HepG2 (cell line): ENCODE measurements around the gene BABAM1. TPM values are rescaled to one million over a fixed set of nuclear protein-coding genes. Genes with fewer than 3 reads are reported as not detected.

Experiments
- ASH2L ChIP-seq: fragments of 300-600, 200-600 bp; sonication (generic); IDR thresholded peaks from 2 replicates; pipeline ENCODE4 v1.7.0; 2017; ENCODE audit warnings: low read depth, mild to moderate bottlenecking, moderate library complexity, mixed read lengths, low read length; ENCODE audit not compliant: insufficient read length
- BHLHE40 ChIP-seq: IDR thresholded peaks from 2 replicates; pipeline ENCODE4 v1.6.1; 2011; ENCODE audit warnings: low read length, improper control_type of control experiment
- CHD4 ChIP-seq: fragments of 200-600 bp; sonication (generic); IDR thresholded peaks from 2 replicates; pipeline ENCODE4 v1.7.0; 2017; ENCODE audit warnings: mild to moderate bottlenecking, low read length, borderline replicate concordance
- EED ChIP-seq: sonication (generic); formaldehyde crosslinking; IDR thresholded peaks from 2 replicates; pipeline ENCODE4 v1.5.0; 2020; ENCODE audit warnings: mild to moderate bottlenecking, missing genetic modification reagents
- ELF3 ChIP-seq: IDR thresholded peaks from 2 replicates; pipeline ENCODE4 v1.6.1; 2016; ENCODE audit warnings: missing genetic modification reagents, missing compliant biosample characterization
- HDAC1 ChIP-seq: sonication (generic); formaldehyde crosslinking; IDR thresholded peaks from 2 replicates; pipeline ENCODE4 v1.5.1; 2020; ENCODE audit warnings: mild to moderate bottlenecking, missing genetic modification reagents
- KDM2A ChIP-seq: sonication (generic); formaldehyde crosslinking; IDR thresholded peaks from 2 replicates; pipeline ENCODE4 v1.4.0; 2020; ENCODE audit warnings: low read depth, missing genetic modification reagents, borderline replicate concordance
- KMT2A ChIP-seq: sonication (generic); formaldehyde crosslinking; IDR thresholded peaks from 2 replicates; pipeline ENCODE4 v1.4.0; 2020; ENCODE audit warnings: missing genetic modification reagents
- MAFF ChIP-seq: IDR thresholded peaks from 2 replicates; pipeline ENCODE4 v1.6.1; 2011; ENCODE audit warnings: low read depth, low read length, improper control_type of control experiment
- MXD4 ChIP-seq: IDR thresholded peaks from 2 replicates; pipeline ENCODE4 v1.6.1; 2016; ENCODE audit warnings: mild to moderate bottlenecking, missing biosample characterization, missing genetic modification reagents
- NR1H2 ChIP-seq: sonication (generic); formaldehyde crosslinking; IDR thresholded peaks from 2 replicates; pipeline ENCODE4 v1.8.1; 2022; ENCODE audit warnings: low read depth, missing genetic modification reagents, borderline replicate concordance
- RCOR2 ChIP-seq: IDR thresholded peaks from 2 replicates; pipeline ENCODE4 v1.6.1; 2016; ENCODE audit warnings: missing biosample characterization, missing genetic modification reagents
- SP5 ChIP-seq: IDR thresholded peaks from 2 replicates; pipeline ENCODE4 v1.6.1; 2016; ENCODE audit warnings: low read depth, borderline replicate concordance
- SRF ChIP-seq: IDR thresholded peaks from 2 replicates; pipeline ENCODE4 v1.6.1; 2011; ENCODE audit warnings: mild to moderate bottlenecking, low read depth, low read length, moderate library complexity
- TARDBP ChIP-seq: sonication (generic); formaldehyde crosslinking; IDR thresholded peaks from 2 replicates; pipeline ENCODE4 v1.8.0; 2022; ENCODE audit warnings: mild to moderate bottlenecking, missing genetic modification reagents
- ZFP36L2 ChIP-seq: sonication (generic); formaldehyde crosslinking; IDR thresholded peaks from 2 replicates; pipeline ENCODE4 v1.4.0; 2020; ENCODE audit warnings: missing genetic modification reagents
- ZFP62 ChIP-seq: sonication (generic); formaldehyde crosslinking; IDR thresholded peaks from 2 replicates; pipeline ENCODE4 v1.4.0; 2020; ENCODE audit warnings: missing genetic modification reagents
- ZFX ChIP-seq: sonication (generic); formaldehyde crosslinking; IDR thresholded peaks from 2 replicates; pipeline ENCODE4 v1.4.0; 2020; ENCODE audit warnings: mild to moderate bottlenecking, low read depth, missing genetic modification reagents, moderate library complexity
- ZKSCAN8 ChIP-seq: IDR thresholded peaks from 2 replicates; pipeline ENCODE4 v1.6.1; 2016; ENCODE audit warnings: borderline replicate concordance, missing genetic modification reagents, missing compliant biosample characterization
- ZNF567 ChIP-seq: sonication (generic); formaldehyde crosslinking; IDR thresholded peaks from 2 replicates; pipeline ENCODE4 v1.8.1; 2023; ENCODE audit warnings: mild to moderate bottlenecking, missing genetic modification reagents, borderline replicate concordance
- ZNF607 ChIP-seq: sonication (generic); formaldehyde crosslinking; IDR thresholded peaks from 2 replicates; pipeline ENCODE4 v1.5.1; 2020; ENCODE audit warnings: missing genetic modification reagents, mild to moderate bottlenecking, borderline replicate concordance
- ZNF629 ChIP-seq: sonication (generic); formaldehyde crosslinking; conservative IDR thresholded peaks from 2 replicates; pipeline ENCODE4 v1.5.0; 2020; ENCODE audit warnings: missing genetic modification reagents
- ZNF816 ChIP-seq: sonication (generic); formaldehyde crosslinking; IDR thresholded peaks from 2 replicates; pipeline ENCODE4 v1.8.0; 2022; ENCODE audit warnings: missing genetic modification reagents, mild to moderate bottlenecking, borderline replicate concordance
- polyA plus RNA-seq, 8 experiments: library from polyadenylated mRNA; depleted of rRNA in 3 of 8; stranded (reverse) in 7 of 8; unstranded in 1 of 8; fragments of >200 nt; fragmentation: Illumina TruSeq in 4 of 8; extraction: Trizol in 4 of 8; gene quantifications; 2 replicates each; pipeline versions ENCODE4 v1.2.1 to v1.2.3, GENCODE V29; 2011 to 2016; ENCODE audit warnings: low read depth in 4 of 8, missing spikeins in 1 of 8, mixed read lengths in 1 of 8; ENCODE audit not compliant: insufficient read depth in 1 of 8
- total RNA-seq, 5 experiments: library from RNA; depleted of rRNA; stranded (reverse); fragments of >200 nt; fragmentation: Illumina TruSeq; extraction: Trizol; gene quantifications; 2 replicates each; pipeline ENCODE4 v1.2.3, GENCODE V29; 2016; ENCODE audit warnings: low read depth in 1 of 5
- TF ChIP-seq, protein P1 (sequence below): sonication (generic); formaldehyde crosslinking; conservative IDR thresholded peaks from 2 replicates; pipeline ENCODE4 v1.8.0; 2022; ENCODE audit warnings: missing genetic modification reagents
- TF ChIP-seq, protein P2 (sequence below): sonication (generic); formaldehyde crosslinking; IDR thresholded peaks from 2 replicates; pipeline ENCODE4 v1.4.0; 2020; ENCODE audit warnings: missing genetic modification reagents, mild to moderate bottlenecking, borderline replicate concordance
- TF ChIP-seq, protein P3 (sequence below): IDR thresholded peaks from 2 replicates; pipeline ENCODE4 v1.6.1; 2016; ENCODE audit warnings: low read depth, control low read depth

Gene BABAM1
- total and polyA plus RNA-seq, 2 of the 13 experiments (the other 11 are each of a cell fraction or from before 2014, with no cell fraction given): 70.0 to 82.0 TPM

DNA sequence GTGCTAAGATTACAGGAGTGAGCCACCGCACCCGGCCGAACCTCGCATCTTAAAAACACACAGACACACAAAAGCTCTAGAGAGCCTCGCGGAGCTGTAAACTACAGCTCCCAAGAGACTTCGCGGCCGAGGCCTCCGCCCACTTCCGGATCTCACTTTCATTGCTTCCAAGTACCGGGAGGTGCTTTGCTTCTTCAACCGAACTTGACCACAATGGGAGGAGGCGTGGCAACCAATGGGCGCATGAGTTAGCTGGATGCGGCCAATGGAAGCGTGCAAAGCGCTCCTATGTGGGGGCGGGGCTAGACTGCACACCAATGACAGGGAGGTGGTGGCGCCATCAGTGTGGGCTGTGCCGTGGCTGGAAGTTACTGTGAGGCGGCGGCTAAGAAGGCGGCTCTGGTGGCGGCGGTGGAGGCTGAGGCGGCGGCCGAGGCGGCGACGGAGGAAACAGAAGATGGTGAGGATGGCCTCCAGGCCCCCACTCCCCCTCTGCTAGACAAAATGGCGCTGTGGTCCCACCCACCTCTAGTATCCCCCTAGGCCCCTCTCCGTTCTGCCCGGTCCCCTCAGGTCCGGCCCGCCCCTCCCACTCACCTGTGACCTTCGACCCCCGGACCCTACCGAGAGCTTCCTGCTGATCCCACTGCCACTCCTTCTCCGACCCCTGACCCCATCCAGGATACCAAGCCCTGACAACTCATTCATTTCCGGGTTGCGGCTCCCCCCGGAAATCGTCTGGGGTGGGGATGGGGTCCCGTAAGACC is 42.1 kb downstream of the BABAM1 start, which contains the start of gene DDA1 (continued):
- TF ChIP-seq ZNF567 (CRISPR knock-in tag): no peak
- no peak for TF ChIP-seq SRF
- TF ChIP-seq, protein P1, sequence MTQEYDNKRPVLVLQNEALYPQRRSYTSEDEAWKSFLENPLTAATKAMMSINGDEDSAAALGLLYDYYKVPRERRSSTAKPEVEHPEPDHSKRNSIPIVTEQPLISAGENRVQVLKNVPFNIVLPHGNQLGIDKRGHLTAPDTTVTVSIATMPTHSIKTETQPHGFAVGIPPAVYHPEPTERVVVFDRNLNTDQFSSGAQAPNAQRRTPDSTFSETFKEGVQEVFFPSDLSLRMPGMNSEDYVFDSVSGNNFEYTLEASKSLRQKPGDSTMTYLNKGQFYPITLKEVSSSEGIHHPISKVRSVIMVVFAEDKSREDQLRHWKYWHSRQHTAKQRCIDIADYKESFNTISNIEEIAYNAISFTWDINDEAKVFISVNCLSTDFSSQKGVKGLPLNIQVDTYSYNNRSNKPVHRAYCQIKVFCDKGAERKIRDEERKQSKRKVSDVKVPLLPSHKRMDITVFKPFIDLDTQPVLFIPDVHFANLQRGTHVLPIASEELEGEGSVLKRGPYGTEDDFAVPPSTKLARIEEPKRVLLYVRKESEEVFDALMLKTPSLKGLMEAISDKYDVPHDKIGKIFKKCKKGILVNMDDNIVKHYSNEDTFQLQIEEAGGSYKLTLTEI (CRISPR knock-in tag): no peak
- TF ChIP-seq EED (CRISPR knock-in tag): no peak
- TF ChIP-seq MAFF: no peak
- no peak for TF ChIP-seq ZNF816 (CRISPR knock-in tag)
- peak; percentile 81 for TF ChIP-seq ASH2L
- peak; percentile 64 for TF ChIP-seq TARDBP (CRISPR knock-in tag)
- no peak for TF ChIP-seq ZNF629
- TF ChIP-seq ELF3: 0 out of 2 replicates have a peak, but pooled peaks have one; percentile 14
- no peak for TF ChIP-seq CHD4
- TF ChIP-seq NR1H2 (CRISPR knock-in tag): no peak
- TF ChIP-seq ZKSCAN8 (CRISPR knock-in tag): no peak
- peak; percentile 32; the same call in 1 of the 2 replicates for TF ChIP-seq KDM2A
- TF ChIP-seq ZNF607 (CRISPR knock-in tag): peak; percentile 36; the same call in 1 of the 2 replicates
- TF ChIP-seq MXD4: no peak
- TF ChIP-seq ZFP62 (CRISPR knock-in tag): no peak
- TF ChIP-seq ZFX: peak; percentile 75; the same call in 1 of the 2 replicates
- TF ChIP-seq, protein P2, sequence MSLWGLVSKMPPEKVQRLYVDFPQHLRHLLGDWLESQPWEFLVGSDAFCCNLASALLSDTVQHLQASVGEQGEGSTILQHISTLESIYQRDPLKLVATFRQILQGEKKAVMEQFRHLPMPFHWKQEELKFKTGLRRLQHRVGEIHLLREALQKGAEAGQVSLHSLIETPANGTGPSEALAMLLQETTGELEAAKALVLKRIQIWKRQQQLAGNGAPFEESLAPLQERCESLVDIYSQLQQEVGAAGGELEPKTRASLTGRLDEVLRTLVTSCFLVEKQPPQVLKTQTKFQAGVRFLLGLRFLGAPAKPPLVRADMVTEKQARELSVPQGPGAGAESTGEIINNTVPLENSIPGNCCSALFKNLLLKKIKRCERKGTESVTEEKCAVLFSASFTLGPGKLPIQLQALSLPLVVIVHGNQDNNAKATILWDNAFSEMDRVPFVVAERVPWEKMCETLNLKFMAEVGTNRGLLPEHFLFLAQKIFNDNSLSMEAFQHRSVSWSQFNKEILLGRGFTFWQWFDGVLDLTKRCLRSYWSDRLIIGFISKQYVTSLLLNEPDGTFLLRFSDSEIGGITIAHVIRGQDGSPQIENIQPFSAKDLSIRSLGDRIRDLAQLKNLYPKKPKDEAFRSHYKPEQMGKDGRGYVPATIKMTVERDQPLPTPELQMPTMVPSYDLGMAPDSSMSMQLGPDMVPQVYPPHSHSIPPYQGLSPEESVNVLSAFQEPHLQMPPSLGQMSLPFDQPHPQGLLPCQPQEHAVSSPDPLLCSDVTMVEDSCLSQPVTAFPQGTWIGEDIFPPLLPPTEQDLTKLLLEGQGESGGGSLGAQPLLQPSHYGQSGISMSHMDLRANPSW (CRISPR knock-in tag): no peak
- TF ChIP-seq BHLHE40: no peak
- TF ChIP-seq, protein P3, sequence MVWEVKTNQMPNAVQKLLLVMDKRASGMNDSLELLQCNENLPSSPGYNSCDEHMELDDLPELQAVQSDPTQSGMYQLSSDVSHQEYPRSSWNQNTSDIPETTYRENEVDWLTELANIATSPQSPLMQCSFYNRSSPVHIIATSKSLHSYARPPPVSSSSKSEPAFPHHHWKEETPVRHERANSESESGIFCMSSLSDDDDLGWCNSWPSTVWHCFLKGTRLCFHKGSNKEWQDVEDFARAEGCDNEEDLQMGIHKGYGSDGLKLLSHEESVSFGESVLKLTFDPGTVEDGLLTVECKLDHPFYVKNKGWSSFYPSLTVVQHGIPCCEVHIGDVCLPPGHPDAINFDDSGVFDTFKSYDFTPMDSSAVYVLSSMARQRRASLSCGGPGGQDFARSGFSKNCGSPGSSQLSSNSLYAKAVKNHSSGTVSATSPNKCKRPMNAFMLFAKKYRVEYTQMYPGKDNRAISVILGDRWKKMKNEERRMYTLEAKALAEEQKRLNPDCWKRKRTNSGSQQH (CRISPR knock-in tag): peak; percentile 27; the same call in 1 of the 2 replicates
- TF ChIP-seq ZFP36L2 (CRISPR knock-in tag): no peak
- TF ChIP-seq HDAC1: 0 out of 2 replicates have a peak, but pooled peaks have one; percentile 2
- TF ChIP-seq RCOR2: no peak
- TF ChIP-seq KMT2A (CRISPR knock-in tag): no peak; the same call in 1 of the 2 replicates
- peak; percentile 93 for TF ChIP-seq SP5
